Activated CD4-positive, alpha-beta T cell treated with anti-CD3 and anti-CD28 coated beads for 24 hours (primary cell): ENCODE data around the gene SLC25A22.

Source experiments
- DNase-seq, 2 donors: peaks; one replicate each; pipeline ENCODE4 v3.0.0-alpha.2; 2020; ENCODE audit warnings: low read depth in 2 of 2

The SLC25A22 gene

GRCh38 chr11:788953-789940, 8.8 kb downstream of the SLC25A22 start:
- no peak for DNase-seq

- DNase-seq, result no peak
Observed at GRCh38 chr11:788009-788640, 10.0 kb downstream of the SLC25A22 start.

- no peak for DNase-seq
Observed at GRCh38 chr11:787084-787675, 10.9 kb downstream of the SLC25A22 start.

- no peak for DNase-seq
Observed at GRCh38 chr11:786235-787083, 11.6 kb downstream of the SLC25A22 start.

GRCh38 chr11:783581-784015, 14.5 kb downstream of the SLC25A22 start:
- DNase-seq, result no peak

GRCh38 chr11:782264-783174, 15.6 kb downstream of the SLC25A22 start:
- DNase-seq, result no peak

GRCh38 chr11:779955-780532, 18.0 kb downstream of the SLC25A22 start:
- no peak for DNase-seq

- no peak for DNase-seq
Observed at GRCh38 chr11:778976-779954, 18.8 kb downstream of the SLC25A22 start.

GRCh38 chr11:777288-778255, 20.5 kb downstream of the SLC25A22 start, which contains the start of gene GATD1:
TSS of gene GATD1 (minus strand) at chr11:777487. CDS start at chr11:777462, 25 bp downstream.
- peak; percentile 88 to 92 for DNase-seq

- DNase-seq, result no peak
Observed at GRCh38 chr11:776561-777287, 21.4 kb downstream of the SLC25A22 start.

- DNase-seq, result no peak
Observed at GRCh38 chr11:776263-776560, 21.9 kb downstream of the SLC25A22 start.

- DNase-seq, result no peak
Observed at GRCh38 chr11:774873-775592, 23.0 kb downstream of the SLC25A22 start.

GRCh38 chr11:773830-774229, 24.3 kb downstream of the SLC25A22 start:
- DNase-seq, result no peak

GRCh38 chr11:773425-773824, 24.7 kb downstream of the SLC25A22 start:
- no peak for DNase-seq

- no peak for DNase-seq
Observed at GRCh38 chr11:772429-773390, 25.4 kb downstream of the SLC25A22 start.
